Activated naive CD8-positive, alpha-beta T cell treated with anti-CD3 and anti-CD28 coated beads for 36 hours (primary cell): ENCODE measurements around the gene SAMD14. TPM values are rescaled to one million over a fixed set of nuclear protein-coding genes. Genes with fewer than 3 reads are reported as not detected.

ENCODE experiments used
- DNase-seq: peaks from one replicate; pipeline ENCODE4 v3.0.0; 2021
- H3K27ac Mint-ChIP-seq: one replicate; pipeline ENCODE4 v1.8.0; 2022; ENCODE audit warnings: mild to moderate bottlenecking, moderate library complexity, mixed read lengths
- H3K27me3 Mint-ChIP-seq: one replicate; pipeline ENCODE4 v1.8.0; 2022; ENCODE audit warnings: mild to moderate bottlenecking, mixed read lengths
- H3K36me3 Mint-ChIP-seq: one replicate; pipeline ENCODE4 v1.8.0; 2021; ENCODE audit warnings: mild to moderate bottlenecking, mixed read lengths
- H3K4me1 Mint-ChIP-seq: one replicate; pipeline ENCODE4 v1.8.0; 2021; ENCODE audit warnings: mixed read lengths
- H3K4me3 Mint-ChIP-seq: one replicate; pipeline ENCODE4 v1.8.0; 2022; ENCODE audit warnings: mild to moderate bottlenecking, moderate library complexity, mixed read lengths
- H3K9me3 Mint-ChIP-seq: one replicate; pipeline ENCODE4 v1.8.0; 2022; ENCODE audit warnings: mixed read lengths
- total RNA-seq, 2 experiments: library from RNA; stranded (reverse); gene quantifications; one replicate each; pipeline ENCODE4 v1.2.3, GENCODE V29; 2021

The SAMD14 gene
- total RNA-seq: under 1 TPM; 0.47 to 0.66 TPM

DNA sequence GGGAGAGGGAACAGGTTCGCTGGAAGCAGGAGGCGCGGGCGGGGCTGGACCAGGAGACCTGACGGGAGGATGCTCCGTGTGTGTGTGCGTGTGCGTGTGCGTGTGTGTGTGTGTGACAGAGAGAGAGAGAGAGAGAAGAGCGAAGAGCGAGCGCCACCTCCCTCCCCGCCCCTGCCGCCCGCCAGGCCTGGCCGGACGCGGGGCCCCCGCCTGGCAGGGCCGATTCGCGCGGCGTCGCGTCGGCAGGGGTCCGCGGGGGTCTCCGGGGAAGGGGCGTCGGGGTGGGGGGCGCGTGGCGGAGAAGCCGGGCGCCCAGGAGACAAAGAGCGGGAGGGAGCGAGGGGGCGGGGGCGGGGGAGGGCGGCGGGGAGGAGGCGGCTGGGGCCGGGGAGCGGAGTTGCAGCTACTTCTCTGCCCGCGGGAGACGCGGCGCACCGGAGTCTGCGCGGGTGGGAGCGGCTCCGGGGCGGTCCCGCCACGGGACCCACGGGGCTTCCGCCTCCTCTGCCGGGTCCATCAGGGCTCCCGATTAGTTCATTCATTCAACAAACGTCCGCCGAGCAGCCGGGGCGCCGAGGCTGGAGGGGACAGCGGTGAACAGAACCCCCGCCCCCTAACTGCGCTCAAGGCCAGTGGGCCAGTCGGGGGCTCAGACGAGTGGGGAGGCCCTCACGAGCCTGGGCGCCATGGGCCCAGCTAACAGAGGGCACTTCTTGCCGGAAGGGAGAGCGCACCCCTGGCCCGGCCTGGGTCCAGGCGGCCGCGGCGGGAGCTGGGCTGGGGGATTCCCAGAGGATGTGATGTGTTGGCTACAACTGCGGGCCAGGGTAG lies at the start of gene SAMD14:
SAMD14 (minus strand) TSS at position 433 of the 831 bp plus-strand sequence. CDS start 5,201 bp downstream, outside the sequence.
- Mint-ChIP-seq H3K9me3 (no peaks in the 10 kb centered on the region), H3K4me1 (peaks cover 22% of the 10 kb centered on the region)

DNA sequence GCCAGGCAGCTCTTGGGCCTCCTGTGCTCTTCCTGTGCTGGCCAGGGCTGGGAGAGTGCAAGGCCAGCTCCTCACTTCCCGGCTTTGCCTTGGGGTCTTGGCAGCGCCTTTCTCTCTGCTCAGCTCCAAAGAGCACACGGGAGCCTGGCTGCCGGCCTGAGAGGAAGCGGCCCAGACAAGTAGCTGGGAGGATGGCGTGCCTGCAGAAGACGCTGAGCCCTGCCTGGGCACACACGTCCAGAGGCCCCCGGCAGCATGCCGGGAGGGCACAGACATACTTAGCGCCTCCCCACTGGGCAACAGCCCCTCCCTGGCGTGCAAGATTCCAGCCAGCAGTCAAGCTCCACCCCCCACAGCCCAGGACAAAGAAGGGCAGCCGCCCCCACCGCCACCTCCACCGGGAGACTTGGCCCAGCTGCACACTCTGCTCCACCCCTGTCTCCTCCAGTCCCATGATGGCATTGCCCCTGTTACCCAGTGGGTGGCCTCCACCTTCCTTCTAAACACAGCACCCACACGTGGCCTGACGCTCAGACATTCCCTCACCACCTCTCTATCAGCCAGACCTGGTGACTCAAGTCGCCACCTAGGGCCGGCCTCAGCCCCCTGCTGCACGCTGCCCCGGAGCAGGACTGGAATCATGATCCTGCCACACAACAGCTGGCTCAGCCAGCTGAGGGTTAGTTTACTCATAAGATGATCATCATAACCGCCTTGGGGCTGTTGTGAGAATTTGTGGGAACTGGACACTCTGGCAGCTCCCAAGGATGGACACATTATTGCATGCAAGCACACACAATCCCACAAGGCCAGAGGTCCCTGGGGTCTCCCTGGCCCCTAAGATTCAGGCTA lies 48.2 kb upstream of the SAMD14 start:
- no peak overlapping the region for H3K27ac Mint-ChIP-seq
- no peaks in the 10 kb centered on the region for H3K36me3 Mint-ChIP-seq
- H3K9me3 Mint-ChIP-seq: no peaks in the 10 kb centered on the region
- peak; percentile 54 for DNase-seq
- peaks cover 6% of the 10 kb centered on the region for H3K4me1 Mint-ChIP-seq
- H3K27me3 Mint-ChIP-seq: no peaks in the 10 kb centered on the region
- peak overlapping the region; percentile 15 for H3K4me3 Mint-ChIP-seq

More for the DNA sequence above, at the start of gene SAMD14:
- Mint-ChIP-seq H3K4me3 (peak within 1 kb of the TSS; percentile 71), H3K27ac (peak within 1 kb of the TSS; percentile 9), H3K27me3 (peaks cover 29% of the 10 kb centered on the region), H3K36me3 (peaks cover 4% of the 10 kb centered on the region)
- DNase-seq: peak; percentile 41

DNA sequence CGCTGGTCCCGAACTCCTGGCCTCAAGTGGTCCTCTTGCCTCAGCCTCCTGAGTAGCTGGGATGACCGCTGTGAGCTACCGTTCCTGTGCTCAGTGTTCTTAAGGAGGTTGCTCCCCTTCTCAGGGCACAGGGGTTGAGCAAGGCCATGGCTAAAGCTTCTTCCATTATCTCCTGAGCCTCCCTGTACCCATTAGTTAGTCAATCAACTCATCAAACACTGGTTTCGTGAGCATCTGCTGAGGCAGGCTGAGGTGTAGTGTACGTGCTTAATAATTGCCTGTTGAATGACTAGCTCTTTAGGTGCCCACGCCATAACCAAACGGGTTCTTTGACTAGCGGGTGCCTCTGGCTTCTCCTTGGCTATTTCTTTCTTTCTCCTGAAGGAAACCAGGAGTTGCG lies 47.5 kb upstream of the SAMD14 start:
- no peaks in the 10 kb centered on the region for H3K36me3 Mint-ChIP-seq
- no peaks in the 10 kb centered on the region for H3K27me3 Mint-ChIP-seq

DNA sequence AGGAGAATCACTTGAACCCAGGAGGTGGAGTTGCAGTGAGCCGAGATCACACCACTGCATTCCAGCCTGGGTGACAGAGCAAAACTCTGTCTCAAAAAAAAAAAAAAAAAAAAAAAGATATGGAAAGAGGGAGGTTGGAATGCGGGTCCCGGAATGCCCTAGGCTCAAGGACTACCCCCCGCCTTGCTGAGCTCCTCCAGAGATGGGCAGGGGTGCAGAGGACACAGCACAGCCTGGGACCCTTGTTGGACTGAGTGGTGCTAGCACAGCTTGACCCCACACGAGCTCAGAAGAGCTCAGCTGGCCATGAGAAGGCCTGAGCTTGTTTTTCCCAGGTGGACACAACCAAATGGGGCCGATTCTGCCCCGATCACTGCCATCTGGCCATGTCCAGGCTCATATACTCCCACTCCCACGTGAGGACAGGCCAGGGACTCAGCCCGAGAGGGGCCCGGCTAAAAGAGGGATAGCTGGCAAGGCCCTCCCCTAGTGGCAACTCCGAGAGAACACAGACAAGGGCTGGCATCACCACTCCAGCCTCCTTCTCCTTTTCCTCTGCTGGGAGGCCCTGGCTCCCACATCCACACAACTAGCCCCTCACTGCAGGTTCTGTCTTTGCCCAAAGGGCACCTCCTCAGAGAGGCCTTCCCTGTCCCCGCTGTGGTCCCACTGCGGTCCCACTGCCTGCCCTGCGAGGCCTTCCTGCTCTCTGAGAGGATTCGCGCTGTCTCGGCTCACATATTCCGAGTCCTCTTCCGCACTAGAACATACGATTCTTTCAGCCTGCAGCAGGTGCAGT lies 46.8 kb upstream of the SAMD14 start:
- no peaks in the 10 kb centered on the region for H3K36me3 Mint-ChIP-seq
- H3K4me1 Mint-ChIP-seq: peaks cover 4% of the 10 kb centered on the region
- no peaks in the 10 kb centered on the region for H3K9me3 Mint-ChIP-seq
- H3K4me3 Mint-ChIP-seq: no peak overlapping the region
- no peaks in the 10 kb centered on the region for H3K27me3 Mint-ChIP-seq
- no peak for DNase-seq
- H3K27ac Mint-ChIP-seq: no peak overlapping the region

More for the DNA sequence above, 47.5 kb upstream of the SAMD14 start:
- H3K27ac Mint-ChIP-seq: no peak overlapping the region
- H3K9me3 Mint-ChIP-seq: no peaks in the 10 kb centered on the region
- no peak overlapping the region for H3K4me3 Mint-ChIP-seq
- no peak for DNase-seq
- peaks cover 4% of the 10 kb centered on the region for H3K4me1 Mint-ChIP-seq

DNA sequence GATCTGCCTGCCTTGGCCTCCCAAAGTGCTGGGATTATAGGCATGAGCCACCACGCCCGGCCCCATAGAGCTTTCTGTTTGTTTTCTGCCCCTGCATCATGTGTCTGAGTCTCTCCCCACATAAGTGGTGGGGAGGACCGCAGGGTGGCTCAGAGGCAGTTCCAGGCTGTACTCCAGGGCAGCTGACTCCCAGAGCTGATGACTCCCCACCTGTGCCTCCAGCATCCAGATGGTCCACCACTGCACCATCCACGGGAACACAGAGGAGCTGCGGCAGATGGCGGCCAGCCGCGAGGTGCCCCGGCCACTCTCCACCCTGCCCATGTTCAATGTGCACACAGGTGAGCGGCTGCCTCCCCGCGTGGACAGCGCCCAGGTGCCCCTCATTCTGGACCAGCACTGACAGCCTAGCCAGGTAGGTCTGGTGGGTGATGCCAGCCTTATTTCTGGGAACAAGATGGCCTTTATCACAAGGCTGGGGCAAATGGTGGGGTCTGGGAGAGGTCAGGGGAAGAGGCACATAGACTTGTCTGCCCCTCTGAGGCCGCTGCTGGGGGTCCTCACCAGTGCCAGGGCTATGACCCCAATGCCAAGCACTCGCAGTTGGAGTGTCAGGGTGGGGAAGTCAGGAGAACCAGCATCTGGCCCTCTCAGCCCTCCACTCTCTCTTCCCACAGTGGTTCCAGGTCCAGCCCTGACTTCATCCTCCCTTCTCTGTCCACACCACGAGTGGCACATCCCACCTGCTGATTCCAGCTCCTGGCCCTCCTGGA lies 45.3 kb upstream of the SAMD14 start:
- Mint-ChIP-seq H3K36me3 (no peaks in the 10 kb centered on the region), H3K9me3 (no peaks in the 10 kb centered on the region), H3K4me1 (peaks cover 4% of the 10 kb centered on the region), H3K4me3 (no peak overlapping the region), H3K27ac (no peak overlapping the region), H3K27me3 (no peaks in the 10 kb centered on the region)
- no peak for DNase-seq

DNA sequence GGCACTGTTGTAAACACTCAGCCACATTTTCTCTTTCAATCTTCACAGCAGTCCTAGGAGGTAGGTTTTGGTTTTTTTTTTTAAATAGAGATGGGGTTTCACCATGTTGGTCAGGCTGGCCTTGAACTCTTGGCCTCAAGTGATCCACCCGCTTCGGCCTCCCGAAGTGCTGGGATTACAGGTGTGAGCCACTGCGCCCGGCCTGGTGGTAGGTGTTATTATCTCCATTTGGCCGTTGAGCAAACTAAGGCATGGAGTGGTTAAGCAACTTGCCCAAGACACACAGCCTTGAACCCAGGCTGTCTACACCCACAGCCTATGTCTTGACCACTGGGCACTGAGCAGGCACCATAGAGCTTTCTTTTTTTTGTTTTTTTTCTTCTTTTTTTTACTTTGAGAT lies 44.5 kb upstream of the SAMD14 start:
- no peak for DNase-seq
- Mint-ChIP-seq H3K9me3 (no peaks in the 10 kb centered on the region), H3K27me3 (no peaks in the 10 kb centered on the region), H3K4me3 (no peak overlapping the region), H3K4me1 (peaks cover 4% of the 10 kb centered on the region), H3K27ac (no peak overlapping the region), H3K36me3 (no peaks in the 10 kb centered on the region)

DNA sequence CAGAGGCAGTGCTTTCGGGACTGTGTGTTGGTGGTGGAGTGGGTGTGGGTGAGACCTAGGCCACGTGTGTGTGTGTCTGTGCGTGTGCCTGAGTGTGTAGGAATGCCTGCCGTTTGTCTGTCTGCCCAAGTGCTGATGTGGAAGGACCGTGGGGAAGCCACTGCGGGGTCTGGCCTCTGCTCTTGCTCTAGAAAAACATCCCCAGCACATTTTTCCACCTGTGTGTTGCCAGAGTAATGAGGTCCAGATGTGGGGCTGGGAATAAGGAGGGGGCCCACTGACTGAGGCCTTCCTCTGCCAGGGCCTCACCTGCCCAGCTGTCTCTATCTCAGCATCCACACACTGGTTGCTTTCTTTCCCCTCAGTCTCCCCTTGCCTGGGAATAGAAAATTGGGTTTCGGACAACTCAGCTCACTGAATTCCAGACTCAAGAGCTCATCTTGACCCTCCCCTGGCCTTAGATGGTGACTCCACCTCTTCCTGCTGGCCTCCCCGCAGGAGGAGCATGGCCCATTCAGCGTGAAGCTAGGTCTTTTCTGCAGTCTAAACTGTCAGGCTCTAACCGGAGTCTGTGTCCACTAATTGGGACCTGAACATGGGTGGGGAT lies 43.5 kb upstream of the SAMD14 start:
- Mint-ChIP-seq H3K4me1 (peaks cover 13% of the 10 kb centered on the region), H3K4me3 (no peak overlapping the region), H3K27ac (no peak overlapping the region), H3K27me3 (no peaks in the 10 kb centered on the region), H3K36me3 (no peaks in the 10 kb centered on the region), H3K9me3 (no peaks in the 10 kb centered on the region)
- no peak for DNase-seq

DNA sequence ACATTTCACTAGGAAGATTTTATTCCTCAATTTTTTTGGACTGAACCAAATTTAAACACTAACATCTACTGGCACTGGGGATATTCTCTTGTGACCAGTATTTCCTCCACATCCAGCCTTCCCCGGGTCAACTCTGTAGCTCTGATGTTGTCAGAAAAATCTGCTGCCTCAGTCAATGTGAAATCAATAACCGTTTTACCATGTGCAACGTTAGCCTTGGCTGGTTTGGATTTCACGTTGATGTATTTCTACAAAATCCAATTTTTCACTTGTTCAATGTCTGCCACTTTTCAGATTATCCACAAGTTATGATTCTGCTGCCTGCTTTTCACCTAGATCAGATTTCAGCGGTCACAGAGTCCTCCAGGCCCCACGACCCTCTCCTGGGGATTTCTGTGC lies 43.0 kb upstream of the SAMD14 start:
- Mint-ChIP-seq H3K4me3 (no peak overlapping the region), H3K36me3 (no peaks in the 10 kb centered on the region), H3K4me1 (peaks cover 12% of the 10 kb centered on the region)

DNA sequence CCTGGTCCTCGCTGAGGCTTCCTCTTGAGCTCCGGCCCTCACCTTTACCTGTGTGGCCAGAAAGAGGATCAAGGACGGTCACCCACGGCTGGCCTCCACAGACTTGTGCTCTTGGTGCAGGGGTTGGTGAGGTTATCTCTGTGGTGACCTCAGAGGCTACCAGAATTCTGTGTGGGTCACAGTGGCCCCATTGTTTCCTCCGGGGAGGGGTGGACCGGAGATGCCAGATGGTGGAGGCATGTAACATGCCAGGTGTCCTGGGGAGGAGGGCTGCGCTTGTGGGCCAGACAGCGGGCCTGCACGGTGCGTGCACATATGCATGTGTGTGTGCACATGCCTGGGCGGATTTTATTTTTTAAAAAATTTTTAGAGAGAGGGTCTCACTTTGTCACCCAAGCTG lies 42.2 kb upstream of the SAMD14 start:
- Mint-ChIP-seq H3K27ac (no peak overlapping the region), H3K9me3 (no peaks in the 10 kb centered on the region), H3K4me1 (peaks cover 12% of the 10 kb centered on the region), H3K4me3 (no peak overlapping the region), H3K36me3 (no peaks in the 10 kb centered on the region), H3K27me3 (no peaks in the 10 kb centered on the region)
- DNase-seq: no peak

More for the DNA sequence above, 43.0 kb upstream of the SAMD14 start:
- Mint-ChIP-seq H3K27ac (no peak overlapping the region), H3K27me3 (no peaks in the 10 kb centered on the region), H3K9me3 (no peaks in the 10 kb centered on the region)
- no peak for DNase-seq

DNA sequence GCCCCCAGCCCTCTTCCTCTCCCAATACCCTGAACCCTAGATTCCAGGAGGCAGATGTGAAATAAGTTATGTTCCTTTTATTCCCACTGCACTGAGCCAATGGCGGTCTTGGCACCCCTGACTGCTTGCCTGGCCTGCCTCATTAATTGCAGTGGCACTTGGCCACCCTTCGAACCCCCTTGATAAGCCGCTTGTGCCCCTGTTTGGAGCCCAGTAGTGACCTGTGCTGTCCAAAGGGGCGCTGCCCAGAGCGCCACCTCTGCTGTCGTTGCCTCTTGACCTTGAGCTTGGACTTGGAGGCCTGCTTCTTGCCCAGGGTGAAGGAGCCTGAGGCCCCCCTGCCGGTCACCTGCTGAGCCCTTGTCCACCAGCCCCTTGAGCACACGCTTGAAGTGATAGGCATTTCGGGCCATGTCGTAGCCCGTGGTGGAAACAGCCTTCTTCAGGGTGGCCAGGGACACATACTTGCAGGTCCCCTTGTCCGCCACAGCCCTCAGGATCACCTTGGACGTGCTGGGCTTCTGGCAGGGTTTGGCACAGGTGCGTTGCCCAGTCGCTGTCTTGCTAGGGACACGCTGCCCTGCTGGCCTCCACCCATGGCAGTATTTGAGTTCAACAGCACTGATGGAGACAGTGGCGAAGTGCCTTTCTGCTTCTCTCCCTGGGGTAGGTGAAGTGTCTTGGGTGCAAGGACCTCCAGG lies 41.6 kb upstream of the SAMD14 start:
- no peaks in the 10 kb centered on the region for H3K9me3 Mint-ChIP-seq
- H3K27me3 Mint-ChIP-seq: no peaks in the 10 kb centered on the region
- no peaks in the 10 kb centered on the region for H3K36me3 Mint-ChIP-seq
- H3K4me1 Mint-ChIP-seq: peaks cover 12% of the 10 kb centered on the region
- no peak for DNase-seq
- peak overlapping the region; percentile 4 for H3K27ac Mint-ChIP-seq
- no peak overlapping the region for H3K4me3 Mint-ChIP-seq

DNA sequence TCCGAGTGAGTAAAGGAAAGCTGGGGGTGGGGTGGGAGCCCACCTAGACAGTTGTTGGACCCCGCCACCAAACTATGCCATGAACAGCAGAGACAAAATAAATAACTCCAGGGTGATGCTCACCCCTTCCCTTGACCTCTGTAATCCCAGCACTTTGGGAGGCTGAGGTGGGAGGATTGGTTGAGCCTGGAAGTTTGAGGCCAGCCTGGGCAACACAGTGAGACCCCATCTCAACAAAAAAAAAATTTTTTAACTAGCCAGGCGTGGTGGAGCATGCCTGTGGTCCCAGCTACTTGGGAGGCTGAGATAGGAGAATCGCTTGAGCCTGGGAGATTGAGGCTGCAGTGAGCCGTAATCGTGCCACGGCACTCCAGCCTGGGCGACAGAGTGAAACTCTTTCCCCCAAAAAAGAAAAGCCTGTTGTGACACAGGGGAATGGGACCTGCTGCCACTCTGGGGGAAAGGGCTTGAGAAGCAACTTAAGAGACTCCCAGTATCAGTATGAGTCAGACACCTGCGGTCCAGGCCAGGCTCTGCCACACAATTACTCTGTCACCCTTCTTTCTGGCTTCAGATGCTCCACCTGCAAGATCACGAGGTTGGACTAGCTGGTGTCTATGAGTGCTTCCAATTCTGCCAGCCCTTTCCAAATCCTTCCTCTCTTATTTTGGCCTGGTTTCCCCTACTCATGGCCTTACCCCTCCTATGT lies 40.9 kb upstream of the SAMD14 start:
- no peaks in the 10 kb centered on the region for H3K36me3 Mint-ChIP-seq
- H3K9me3 Mint-ChIP-seq: no peaks in the 10 kb centered on the region
- DNase-seq: no peak
- no peaks in the 10 kb centered on the region for H3K27me3 Mint-ChIP-seq
- H3K27ac Mint-ChIP-seq: no peak overlapping the region
- peaks cover 12% of the 10 kb centered on the region for H3K4me1 Mint-ChIP-seq
- H3K4me3 Mint-ChIP-seq: no peak overlapping the region

DNA sequence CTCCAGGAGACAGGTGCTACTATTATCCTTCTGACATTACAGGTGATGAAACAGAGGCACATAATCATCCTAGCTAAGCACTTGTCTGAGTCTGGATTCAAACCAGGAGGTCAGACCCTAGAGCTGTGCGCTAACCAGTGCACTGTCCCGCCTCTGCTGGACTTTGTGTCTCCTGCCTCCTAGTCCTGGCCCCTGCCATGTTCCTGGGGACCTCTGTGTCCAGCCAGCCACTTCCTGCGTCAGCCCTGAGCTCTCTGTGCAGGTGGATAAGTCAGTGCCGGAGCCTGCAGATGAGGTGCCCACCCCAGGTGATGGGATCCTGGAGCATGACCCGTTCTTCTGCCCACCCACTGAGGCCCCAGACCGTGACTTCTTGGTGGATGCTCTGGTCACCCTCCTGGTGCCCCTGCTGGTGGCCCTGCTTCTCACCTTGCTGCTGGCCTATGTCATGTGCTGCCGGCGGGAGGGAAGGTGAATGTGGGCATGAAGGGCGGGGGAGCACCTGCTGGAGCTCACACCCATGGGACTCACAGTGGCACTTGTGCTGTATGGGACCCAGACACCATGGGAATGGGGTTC lies 40.0 kb upstream of the SAMD14 start:
- H3K4me3 Mint-ChIP-seq: no peak overlapping the region
- no peaks in the 10 kb centered on the region for H3K9me3 Mint-ChIP-seq
- H3K4me1 Mint-ChIP-seq: peaks cover 12% of the 10 kb centered on the region
- no peaks in the 10 kb centered on the region for H3K36me3 Mint-ChIP-seq
- H3K27ac Mint-ChIP-seq: no peak overlapping the region
- H3K27me3 Mint-ChIP-seq: no peaks in the 10 kb centered on the region
- DNase-seq: no peak
